ENCODE data around the gene ASMTL.
"Not testable (repeated sequence)": the region's sequence is repeated elsewhere in the genome, so short reads cannot be mapped to it uniquely, and the experiment has no call there.

Gene ASMTL

GRCh38 chrX:1452516-1453394, at the start of gene ASMTL:
TSS of gene ASMTL (minus strand) at chrX:1452909. CDS start at chrX:1452840, 69 bp downstream.
- in situ Hi-C loops (cut with HindIII; ENCODE audit: low sequenced_read_pairs) = no loop called here

- in situ Hi-C loops (cut with HindIII; ENCODE audit: low sequenced_read_pairs) = no loop called here
Observed at GRCh38 chrX:1502241-1502640, 49.5 kb upstream of the ASMTL start.

DNA sequence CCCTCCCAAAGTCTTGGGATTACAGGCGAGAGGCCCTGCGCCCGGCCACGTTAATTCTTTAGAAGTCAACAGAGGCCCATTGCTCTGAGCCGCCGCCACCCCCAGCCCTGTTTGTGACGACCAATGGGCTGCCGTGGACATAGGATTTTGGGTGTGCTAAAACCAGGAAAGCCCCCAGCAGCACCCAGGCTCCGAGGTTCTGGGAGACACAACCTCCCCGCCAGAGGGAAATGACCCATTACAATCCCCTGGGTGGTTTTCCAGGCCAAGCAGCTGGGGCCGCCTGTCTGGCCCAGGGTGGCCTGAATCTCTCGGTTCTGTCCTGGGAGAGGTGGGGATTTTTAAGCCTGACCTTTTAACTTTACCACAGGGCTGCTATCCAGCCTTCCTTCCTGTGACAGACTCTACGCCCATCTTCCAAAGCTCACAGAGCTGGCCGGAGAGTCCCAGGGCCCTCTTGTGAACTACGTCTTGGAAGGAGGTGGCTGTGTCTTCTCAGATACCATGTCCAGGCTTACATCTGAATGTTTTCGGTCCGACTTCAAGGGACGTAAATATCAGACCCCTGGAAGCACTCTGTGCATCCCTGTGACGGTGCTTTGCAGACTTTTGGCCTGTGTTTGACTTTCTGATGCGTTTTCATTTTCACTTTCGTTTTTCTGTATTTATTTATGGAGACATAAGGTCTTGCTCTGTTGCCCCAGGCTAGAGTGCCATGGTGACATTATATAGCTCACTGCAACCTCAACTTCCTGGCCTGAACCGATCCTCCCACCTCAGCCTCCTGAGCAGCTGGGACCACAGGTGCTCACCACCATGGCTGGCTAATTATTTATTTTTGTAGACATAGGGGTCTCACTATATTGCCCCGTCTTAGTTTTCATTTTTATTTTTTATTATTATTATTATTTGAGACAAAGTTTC, 48.3 kb upstream of the ASMTL start:
- in situ Hi-C loops (cut with HindIII; ENCODE audit: low sequenced_read_pairs) = no loop called here

- in situ Hi-C loops (cut with HindIII; ENCODE audit: low sequenced_read_pairs) = no loop called here
Observed at GRCh38 chrX:1496076-1496475, 43.4 kb upstream of the ASMTL start.

DNA sequence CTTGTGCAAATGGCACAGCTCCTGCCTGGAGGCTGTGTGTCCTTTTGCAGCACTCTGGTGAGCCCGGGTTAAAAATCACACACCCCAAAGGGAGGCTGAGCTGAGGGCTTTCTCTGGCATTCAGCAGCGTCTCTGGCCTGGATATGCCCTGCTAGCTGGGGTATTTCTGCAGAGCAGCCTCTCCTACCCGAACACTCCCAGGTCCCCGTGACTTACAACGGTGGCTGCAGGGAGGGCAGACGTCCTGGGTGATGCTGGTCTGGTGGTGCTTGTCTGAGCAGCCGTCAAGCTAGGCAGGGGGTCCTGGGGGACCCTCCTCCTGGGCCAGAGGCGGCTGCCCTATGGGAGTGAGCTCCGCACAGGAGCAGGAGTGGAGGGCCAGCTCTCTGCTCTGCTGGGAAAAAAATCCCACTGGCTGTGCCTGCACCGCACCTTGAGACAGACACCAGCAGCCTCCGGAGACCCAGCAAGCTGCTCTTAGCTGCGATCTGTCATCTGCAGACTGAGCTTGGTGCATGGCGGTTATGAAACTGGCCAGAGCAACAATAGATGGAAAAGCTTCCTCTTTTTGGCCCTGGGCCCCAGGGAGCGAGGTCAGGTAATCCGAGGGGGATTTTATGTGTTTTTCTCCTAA, 41.3 kb upstream of the ASMTL start:
- in situ Hi-C loops (cut with HindIII; ENCODE audit: low sequenced_read_pairs) = no loop called here

DNA sequence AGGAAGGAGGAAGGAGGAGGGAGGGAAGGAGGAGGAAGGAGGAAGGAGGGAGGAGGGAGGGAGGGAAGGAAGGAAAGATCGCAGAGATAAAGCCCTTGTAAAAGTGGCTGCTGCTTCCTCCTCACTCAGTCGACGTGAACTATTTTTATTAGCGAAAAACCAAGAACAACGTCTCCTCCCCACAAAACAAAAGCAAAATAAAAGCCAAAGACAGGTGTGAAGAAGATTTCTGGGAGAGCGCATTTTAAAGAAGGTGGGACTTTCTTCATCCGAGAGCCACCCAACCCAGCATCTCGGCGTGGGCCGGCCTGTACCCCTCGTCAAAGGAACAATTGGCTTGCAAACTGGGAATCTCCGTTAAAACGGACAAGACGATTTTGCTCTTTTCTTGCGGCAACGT, 40.7 kb upstream of the ASMTL start:
- in situ Hi-C loops (cut with HindIII; ENCODE audit: low sequenced_read_pairs) = no loop called here

- in situ Hi-C loops (cut with HindIII; ENCODE audit: low sequenced_read_pairs) = no loop called here
Observed at GRCh38 chrX:1492421-1493012, 39.8 kb upstream of the ASMTL start.

GRCh38 chrX:1491851-1492349, 39.2 kb upstream of the ASMTL start:
- in situ Hi-C loops (cut with HindIII; ENCODE audit: low sequenced_read_pairs) = no loop called here

DNA sequence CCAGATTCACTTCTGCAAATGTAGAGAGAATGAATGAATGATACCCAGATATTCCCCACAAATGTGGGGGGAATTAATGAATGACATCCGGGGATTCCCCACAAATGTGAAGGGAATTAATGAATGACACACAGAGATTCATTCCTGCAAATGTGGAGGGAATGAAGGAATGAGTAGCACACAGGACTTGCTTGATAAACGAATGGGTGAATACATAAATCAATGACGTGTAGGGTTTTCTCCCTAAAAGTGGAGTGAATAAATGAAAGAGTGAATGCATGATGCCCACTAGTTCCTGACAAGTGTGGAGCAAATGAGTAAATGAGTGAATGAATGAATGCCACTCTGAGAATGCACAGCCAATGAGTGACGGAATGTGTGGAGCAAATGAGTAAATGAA, 38.5 kb upstream of the ASMTL start:
- in situ Hi-C loops (cut with HindIII; ENCODE audit: low sequenced_read_pairs) = not testable (repeated sequence)

DNA sequence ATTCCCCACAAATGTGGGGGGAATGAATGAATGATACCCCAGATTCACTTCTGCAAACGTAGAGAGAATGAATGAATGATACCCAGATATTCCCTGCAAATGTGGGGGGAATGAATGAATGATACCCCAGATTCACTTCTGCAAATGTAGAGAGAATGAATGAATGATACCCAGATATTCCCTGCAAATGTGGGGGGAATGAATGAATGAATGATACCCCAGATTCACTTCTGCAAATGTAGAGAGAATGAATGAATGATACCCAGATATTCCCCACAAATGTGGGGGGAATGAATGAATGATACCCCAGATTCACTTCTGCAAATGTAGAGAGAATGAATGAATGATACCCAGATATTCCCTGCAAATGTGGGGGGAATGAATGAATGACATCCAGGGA, 38.0 kb upstream of the ASMTL start:
- in situ Hi-C loops (cut with HindIII; ENCODE audit: low sequenced_read_pairs) = not testable (repeated sequence)

GRCh38 chrX:1489354-1489753, 36.6 kb upstream of the ASMTL start:
- in situ Hi-C loops (cut with HindIII; ENCODE audit: low sequenced_read_pairs) = not testable (repeated sequence)

DNA sequence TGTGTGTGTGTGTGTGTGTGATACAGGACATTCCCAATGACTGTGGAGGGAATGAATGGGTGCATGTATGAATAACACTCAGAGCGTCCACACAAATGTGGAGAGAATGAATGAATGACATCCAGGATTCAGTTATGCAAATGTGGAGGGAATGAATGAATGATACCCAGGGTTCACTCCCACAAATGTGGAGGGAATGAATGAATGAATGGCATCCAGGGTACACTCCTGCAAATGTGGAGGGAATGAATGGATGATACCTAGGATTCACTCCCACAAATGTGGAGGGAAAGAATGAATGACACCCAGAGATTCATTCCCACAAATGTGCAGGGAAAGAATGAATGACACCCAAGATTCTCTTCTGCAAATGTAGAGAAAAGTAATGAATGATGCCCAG, 36.0 kb upstream of the ASMTL start:
- in situ Hi-C loops (cut with HindIII; ENCODE audit: low sequenced_read_pairs) = no loop called here

GRCh38 chrX:1488141-1488540, 35.4 kb upstream of the ASMTL start:
- in situ Hi-C loops (cut with HindIII; ENCODE audit: low sequenced_read_pairs) = no loop called here

- in situ Hi-C loops (cut with HindIII; ENCODE audit: low sequenced_read_pairs) = no loop called here
Observed at GRCh38 chrX:1487401-1487800, 34.7 kb upstream of the ASMTL start.

DNA sequence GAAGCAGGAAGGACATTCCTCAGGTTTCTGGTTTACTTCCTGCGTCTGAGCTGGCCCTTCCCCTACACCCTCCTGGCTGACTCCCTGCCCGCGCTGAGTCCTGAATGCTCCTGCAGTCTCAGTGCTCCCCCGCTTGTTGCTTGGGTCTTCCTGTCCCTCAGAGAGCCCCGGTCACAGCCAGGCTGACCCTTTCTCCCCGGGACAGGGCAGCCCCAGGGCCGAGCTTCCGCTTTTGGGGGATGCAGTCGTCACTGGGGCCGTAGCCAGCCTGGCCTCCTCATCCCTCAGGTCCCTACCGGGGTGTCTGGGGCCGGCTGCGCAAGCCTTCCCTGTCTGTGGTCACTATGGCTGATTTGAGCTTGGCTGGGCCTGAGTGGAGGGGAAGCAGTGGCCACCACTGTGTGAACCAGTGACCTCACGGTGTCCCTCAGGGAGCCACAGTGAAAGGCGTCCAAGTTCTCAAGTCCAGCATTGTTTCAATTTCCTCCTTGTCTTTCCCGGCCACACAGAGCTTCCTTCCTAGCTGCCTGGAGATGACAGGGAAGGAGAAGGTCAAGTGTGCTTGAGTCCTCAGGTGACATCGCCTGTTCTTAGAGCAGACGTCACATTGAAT, 34.1 kb upstream of the ASMTL start:
- in situ Hi-C loops (cut with HindIII; ENCODE audit: low sequenced_read_pairs) = no loop called here

GRCh38 chrX:1486177-1486576, 33.5 kb upstream of the ASMTL start:
- in situ Hi-C loops (cut with HindIII; ENCODE audit: low sequenced_read_pairs) = no loop called here

GRCh38 chrX:1485033-1485432, 32.3 kb upstream of the ASMTL start:
- in situ Hi-C loops (cut with HindIII; ENCODE audit: low sequenced_read_pairs) = no loop called here

DNA sequence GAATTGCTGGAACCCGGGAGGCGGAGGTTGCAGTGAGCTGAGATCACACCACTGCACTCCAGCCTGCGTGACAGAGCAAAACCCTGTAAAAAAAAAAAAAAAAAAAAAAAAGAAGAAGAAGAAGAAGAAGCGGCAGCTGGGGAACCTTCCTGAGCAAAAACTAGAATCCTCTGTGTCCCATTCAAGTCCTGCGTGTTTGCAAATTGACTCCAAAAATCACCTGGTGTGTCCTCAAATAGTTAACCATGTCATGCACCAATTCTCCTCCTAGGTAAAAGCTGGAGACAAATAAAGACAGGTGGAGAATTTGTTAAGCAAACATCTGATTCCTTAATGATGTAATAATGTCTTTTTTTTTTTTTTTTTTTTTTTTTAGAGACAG, 31.9 kb upstream of the ASMTL start:
- in situ Hi-C loops (cut with HindIII; ENCODE audit: low sequenced_read_pairs) = no loop called here

- in situ Hi-C loops (cut with HindIII; ENCODE audit: low sequenced_read_pairs) = no loop called here
Observed at GRCh38 chrX:1483843-1484637, 31.3 kb upstream of the ASMTL start.

GRCh38 chrX:1482530-1482928, 29.8 kb upstream of the ASMTL start:
- in situ Hi-C loops (cut with HindIII; ENCODE audit: low sequenced_read_pairs) = not testable (repeated sequence)
